ENCODE measurements around the gene BRSK2.
"Not testable (repeated sequence)": the region's sequence is repeated elsewhere in the genome, so short reads cannot be mapped to it uniquely, and the experiment has no call there.

Gene BRSK2

DNA sequence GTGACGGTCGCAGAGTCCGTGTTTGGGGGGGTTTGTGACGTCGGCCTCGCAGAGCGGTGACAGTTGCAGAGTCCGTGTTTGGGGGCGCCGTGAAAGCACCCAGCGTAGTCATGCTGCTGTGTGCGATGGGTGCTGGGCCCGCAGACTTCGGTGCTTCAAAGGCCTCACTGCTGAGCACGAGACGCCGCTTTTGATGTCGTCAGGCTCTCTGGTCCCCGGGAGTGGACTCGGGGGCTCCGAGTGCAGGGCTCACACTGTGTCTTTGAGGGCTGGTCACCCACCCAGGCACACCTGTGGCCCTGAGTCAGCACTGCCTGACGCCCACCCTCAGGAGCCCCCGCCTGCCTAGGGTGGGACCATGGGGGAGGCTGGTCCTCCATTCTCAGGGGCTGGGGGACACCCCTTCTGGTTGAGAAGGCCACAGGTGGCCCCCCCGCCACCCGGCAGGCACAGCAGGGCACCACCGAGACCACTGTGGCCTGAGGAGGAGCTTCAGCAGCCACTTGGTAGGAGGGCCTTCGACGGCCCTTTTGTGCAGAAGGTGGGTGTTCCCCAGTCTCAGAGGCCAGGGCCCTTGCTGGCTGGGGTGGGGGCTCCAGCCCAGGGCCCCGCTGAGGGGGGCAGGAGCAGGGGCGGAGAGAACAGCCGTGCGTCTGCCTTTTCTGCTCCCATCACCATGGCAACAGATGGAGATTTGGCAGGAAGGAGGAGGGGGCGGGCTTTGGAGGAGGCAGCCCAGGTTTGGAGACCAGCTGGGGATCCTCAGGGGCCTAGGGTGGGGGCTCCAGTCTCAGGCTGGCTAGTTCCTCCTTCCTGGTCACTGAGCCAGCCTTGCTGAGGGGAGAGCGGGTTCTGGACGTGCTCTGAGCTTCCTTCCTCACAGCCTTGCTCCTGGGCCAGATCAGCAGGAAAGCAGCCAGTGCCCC, 20.9 kb downstream of the BRSK2 start:
- no peak for DNase-seq

- DNase-seq, result no peak
Measured at GRCh38 chr11:1411301-1411700, 21.6 kb downstream of the BRSK2 start.

GRCh38 chr11:1411739-1412138, 22.0 kb downstream of the BRSK2 start:
- not testable (repeated sequence) for DNase-seq

- DNase-seq, result no peak
Measured at GRCh38 chr11:1412377-1413095, 22.8 kb downstream of the BRSK2 start.

GRCh38 chr11:1414650-1415049, 24.9 kb downstream of the BRSK2 start:
- DNase-seq, result no peak

- no peak for DNase-seq
Measured at GRCh38 chr11:1415631-1416030, 25.9 kb downstream of the BRSK2 start.

GRCh38 chr11:1418192-1418795, 28.6 kb downstream of the BRSK2 start:
- DNase-seq, result not testable (repeated sequence)

GRCh38 chr11:1419811-1420210, 30.1 kb downstream of the BRSK2 start:
- DNase-seq, result no peak

DNA sequence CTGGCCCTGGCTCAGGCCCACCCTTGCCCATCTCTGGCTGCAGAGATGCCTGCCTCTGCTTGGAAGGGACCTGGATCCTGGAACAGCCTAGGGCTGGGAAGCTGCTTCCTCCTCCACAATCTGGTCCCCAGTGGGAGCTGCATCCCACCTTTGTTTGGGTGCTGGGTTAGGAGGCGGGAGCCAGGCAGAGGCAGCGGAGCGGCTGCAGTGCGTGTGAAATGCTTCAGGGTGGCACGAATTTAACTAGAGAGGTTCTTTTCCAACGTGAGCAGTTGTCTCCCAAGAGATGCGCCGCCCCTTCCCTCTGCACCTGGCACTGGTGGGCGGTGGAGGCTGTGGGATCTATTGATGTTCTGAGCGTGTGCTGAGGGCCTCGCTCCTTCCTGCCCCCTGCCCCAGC, 31.6 kb downstream of the BRSK2 start:
- DNase-seq, result no peak

- no peak for DNase-seq
Measured at GRCh38 chr11:1422481-1422880, 32.7 kb downstream of the BRSK2 start.

DNA sequence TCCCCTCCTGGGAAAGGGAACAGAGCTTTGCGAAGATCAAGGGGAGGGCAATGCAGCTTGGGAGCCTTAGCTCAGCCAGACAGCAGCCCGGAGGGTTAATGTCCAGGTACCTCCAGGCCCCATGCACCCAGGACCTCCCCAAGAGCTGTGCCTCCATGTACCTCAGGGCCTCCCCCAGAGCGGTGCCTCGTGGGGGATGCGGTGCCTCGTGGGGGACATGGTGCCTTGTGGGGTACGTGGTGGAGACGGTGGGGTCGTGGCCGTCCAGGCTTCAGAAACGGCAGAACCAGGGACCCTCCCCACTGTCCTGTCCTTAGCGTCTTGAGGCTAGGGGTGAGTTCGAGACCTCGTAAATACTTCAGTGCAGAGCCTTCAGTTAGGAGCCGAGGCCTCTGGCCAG, 33.2 kb downstream of the BRSK2 start:
- DNase-seq, result no peak

- not testable (repeated sequence) for DNase-seq
Measured at GRCh38 chr11:1423406-1423805, 33.7 kb downstream of the BRSK2 start.

DNA sequence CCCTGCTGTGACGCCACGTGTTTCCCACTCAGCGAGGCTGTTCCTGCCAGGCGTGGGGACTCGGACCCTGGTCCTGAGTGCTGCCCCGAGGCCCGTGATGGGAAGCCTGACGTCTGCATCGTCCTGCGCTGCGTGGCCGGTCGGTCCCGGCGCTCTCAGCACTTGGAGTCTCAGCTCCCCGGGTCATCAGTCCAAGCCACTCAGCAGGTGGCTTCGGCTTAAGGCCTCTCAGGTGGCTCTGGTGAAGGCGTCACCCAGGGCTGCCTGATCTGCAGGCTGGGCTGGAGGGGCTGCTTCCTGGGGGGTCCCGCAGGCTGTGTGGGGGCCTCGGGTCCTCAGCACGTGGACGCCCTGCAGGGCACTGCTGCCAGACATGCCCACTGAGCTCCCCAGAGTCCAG, 35.3 kb downstream of the BRSK2 start:
- no peak for DNase-seq

GRCh38 chr11:1425439-1425838, 35.7 kb downstream of the BRSK2 start:
- no peak for DNase-seq

GRCh38 chr11:1428762-1429316, 39.1 kb downstream of the BRSK2 start:
- no peak for DNase-seq

GRCh38 chr11:1433568-1433967, 43.8 kb downstream of the BRSK2 start:
- no peak for DNase-seq

- no peak for DNase-seq
Measured at GRCh38 chr11:1433977-1434640, 44.4 kb downstream of the BRSK2 start.

GRCh38 chr11:1435479-1435819, 45.7 kb downstream of the BRSK2 start:
- not testable (repeated sequence) for DNase-seq

DNA sequence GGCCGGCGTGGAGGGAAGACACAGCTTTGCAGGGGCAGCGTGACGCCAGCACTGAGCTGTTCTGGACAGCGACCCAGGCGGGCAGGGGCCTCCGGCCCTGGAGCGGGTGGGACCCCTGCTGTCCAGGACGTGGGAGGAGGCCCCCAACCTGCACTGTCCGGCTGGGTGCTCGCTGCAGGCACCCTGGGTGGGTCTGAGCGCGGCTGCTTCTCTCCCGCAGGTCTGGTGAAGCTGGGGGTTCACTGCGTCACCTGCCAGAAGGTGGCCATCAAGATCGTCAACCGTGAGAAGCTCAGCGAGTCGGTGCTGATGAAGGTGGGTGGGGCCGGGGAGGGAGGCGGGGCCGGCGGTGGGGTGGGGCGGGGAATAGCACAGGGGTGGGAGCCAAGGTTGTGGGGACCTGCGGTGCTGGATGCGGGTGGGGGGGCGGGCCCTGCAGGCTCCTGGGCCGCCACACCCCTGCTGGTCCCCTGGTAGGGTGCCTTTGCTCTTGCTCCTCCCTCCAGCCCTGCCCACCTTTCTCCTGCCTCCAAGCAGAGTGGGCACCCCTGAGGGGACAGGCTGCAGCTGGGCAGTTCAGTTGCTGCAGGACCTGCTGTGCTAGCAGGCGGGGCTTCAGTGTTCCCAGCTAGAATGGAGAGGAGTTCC, 46.2 kb downstream of the BRSK2 start:
- DNase-seq, result no peak

DNA sequence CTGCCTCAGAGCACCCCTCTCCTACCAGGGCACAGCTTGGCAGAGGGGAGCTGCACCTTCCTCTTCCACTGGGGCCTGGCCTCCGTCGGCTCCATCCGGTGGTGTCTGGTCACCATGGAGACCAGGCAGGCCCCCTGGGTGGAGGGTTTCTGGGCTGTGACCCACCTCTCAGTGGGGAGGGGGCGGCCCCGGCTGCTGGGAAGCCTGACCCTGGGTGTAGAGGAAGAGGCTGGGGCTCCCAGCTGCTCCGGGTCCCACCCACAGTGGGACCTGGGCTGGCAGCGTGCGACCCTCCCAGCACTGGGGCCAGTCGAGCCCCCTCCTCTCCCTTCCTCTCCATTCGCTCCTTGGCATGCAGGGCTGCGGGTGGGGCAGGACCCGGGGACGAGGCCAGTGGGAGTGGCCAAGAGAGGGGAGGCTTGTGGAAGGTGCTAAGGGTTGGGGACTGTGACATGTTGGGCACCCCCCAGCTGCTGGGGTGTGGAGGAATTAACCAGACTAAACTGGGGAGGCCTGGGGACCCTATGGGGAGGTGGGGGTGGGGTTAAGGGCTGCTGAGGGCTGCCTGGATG, 46.8 kb downstream of the BRSK2 start:
- no peak for DNase-seq

- no peak for DNase-seq
Measured at GRCh38 chr11:1437500-1437899, 47.8 kb downstream of the BRSK2 start.

Measured in CD4-positive, alpha-beta T cell treated with Interleukin-10 for 1 hour (primary cell).